Lung (tissue), 12 donors: ENCODE results near the gene PLCB3. TPM values are rescaled to one million over a fixed set of nuclear protein-coding genes. Genes with fewer than 3 reads are reported as not detected.

Source experiments
- ATAC-seq: fragments of 200-7000 bp; cut with Tn5 transposase; one replicate; pipeline ENCODE4 v1.9.1; 2020; ENCODE audit warnings: moderate number of reproducible peaks; ENCODE audit not compliant: insufficient read depth, low FRiP score
- DNase-seq, 3 donors: peaks; one replicate each; pipeline ENCODE4 v3.0.0-alpha.2; 2013 to 2017
- H3K27ac ChIP-seq, 2 donors: one replicate each; pipeline ENCODE4 v1.5.1; 2013; ENCODE audit warnings: mild to moderate bottlenecking in 2 of 2, moderate library complexity in 2 of 2, control low read depth in 1 of 2, inconsistent platforms in 1 of 2, low read depth in 1 of 2, low read length in 1 of 2
- H3K27me3 ChIP-seq, 3 donors: one replicate each; pipeline ENCODE4 v1.5.1; 2013; ENCODE audit warnings: low read length in 2 of 3; ENCODE audit not compliant: control insufficient read depth in 3 of 3, insufficient read depth in 3 of 3
- H3K36me3 ChIP-seq, 4 donors: one replicate each; pipeline ENCODE4 v1.5.1; 2013; ENCODE audit warnings: low read length in 4 of 4, mild to moderate bottlenecking in 1 of 4, moderate library complexity in 1 of 4; ENCODE audit not compliant: control insufficient read depth in 4 of 4, insufficient read depth in 4 of 4
- H3K4me1 ChIP-seq, 5 donors: one replicate each; pipeline ENCODE4 v1.5.1; 2013; ENCODE audit warnings: low read length in 5 of 5, mild to moderate bottlenecking in 2 of 5, moderate library complexity in 1 of 5; ENCODE audit not compliant: control insufficient read depth in 5 of 5, insufficient read depth in 5 of 5
- H3K4me3 ChIP-seq: one replicate; pipeline ENCODE4 v1.5.1; 2013; ENCODE audit warnings: mild to moderate bottlenecking, control low read depth, moderate library complexity
- H3K9ac ChIP-seq, 2 donors: one replicate each; pipeline ENCODE4 v1.5.1; 2013; ENCODE audit warnings: low read length in 2 of 2, control low read depth in 1 of 2; ENCODE audit not compliant: insufficient read depth in 1 of 2
- H3K9me3 ChIP-seq, 4 donors: one replicate each; pipeline ENCODE4 v1.5.1; 2013; ENCODE audit warnings: low read length in 3 of 4, mild to moderate bottlenecking in 1 of 4, moderate library complexity in 1 of 4; ENCODE audit not compliant: control insufficient read depth in 4 of 4, insufficient read depth in 3 of 4
- CTCF ChIP-seq: IDR thresholded peaks from 2 replicates; pipeline ENCODE4 v1.5.1; 2012; ENCODE audit warnings: mild to moderate bottlenecking; ENCODE audit errors: control extremely low read depth, extremely low read depth
- WGBS, 2 donors: extraction: QIAGEN DNeasy Blood & Tissue Kit; methylation state at CpG; one replicate each; pipeline ENCODE4 v1.1.7; 2013; 5-methylcytosine and 5-hydroxymethylcytosine counted together
- polyA plus RNA-seq, 2 donors: library from polyadenylated mRNA; stranded (reverse); fragments of 200-250 nt; gene quantifications; one replicate each; pipeline ENCODE4 v1.2.1, GENCODE V29; 2013
- total RNA-seq, 2 donors: library from RNA; depleted of rRNA in 1 of 2; stranded (reverse); fragments of >200 nt in 1 of 2; gene quantifications; one replicate each; pipeline ENCODE4 v1.2.1, GENCODE V29; 2014 to 2021
- donor health status: control.
- donor health status: control.
- donor health status: Bipolar disorder and iron deficiency.
- donor health status: healthy.
- donor health status: DM: yes; HTN: yes; CAD: no.

PLCB3 gene
- total and polyA plus RNA-seq, 4 donors, result 15.0 to 32.0 (median 17.6) TPM

DNA sequence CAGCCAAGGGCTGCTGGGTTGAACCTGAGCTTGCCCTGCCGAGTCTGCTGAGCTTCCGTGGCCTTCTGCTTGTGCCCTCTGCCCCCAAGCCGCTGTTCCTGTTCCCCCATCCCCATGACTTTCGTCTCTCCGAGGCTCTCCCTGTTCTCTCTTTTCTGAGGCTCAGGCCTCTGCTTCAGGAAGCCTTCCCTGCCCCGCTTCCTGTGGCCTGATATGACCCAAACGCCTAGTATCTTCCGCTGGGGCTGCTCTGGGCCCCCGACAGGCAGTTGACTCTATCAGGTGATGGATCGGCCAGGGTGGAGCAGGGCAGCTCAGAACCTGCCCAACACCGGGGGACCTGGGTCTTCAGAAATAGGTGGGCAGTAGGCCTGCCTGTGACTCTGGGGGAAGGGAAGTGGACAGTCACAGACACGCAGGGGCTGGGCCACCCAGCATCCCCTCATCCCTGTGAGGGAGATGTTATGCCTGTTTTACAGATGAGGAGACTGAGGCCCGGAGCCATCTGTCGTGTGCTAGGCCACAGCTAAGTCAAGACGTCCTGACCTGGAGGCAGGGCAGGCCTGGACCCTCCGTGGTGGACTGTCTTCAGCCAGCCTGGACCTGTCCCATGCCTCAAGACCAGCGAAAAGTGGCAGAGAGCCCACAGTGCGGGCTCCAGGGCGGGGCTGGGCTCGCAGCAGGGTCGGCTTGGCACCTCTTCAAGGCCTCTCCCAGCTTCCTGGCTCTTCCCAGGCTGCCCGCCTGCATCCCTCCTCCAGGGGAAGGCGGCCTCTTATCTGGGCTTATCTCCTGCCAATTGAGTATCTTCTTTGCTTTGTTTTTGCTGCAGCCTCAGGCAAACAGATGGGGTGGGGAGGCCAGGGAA is 16.9 kb downstream of the PLCB3 start:
- Histone ChIP-seq H3K4me3 (no peak overlapping the region), H3K27ac (peak overlapping the region; percentile 96 to 99), H3K9me3 (no peaks in the 10 kb centered on the region), H3K27me3 (no peaks in the 10 kb centered on the region), H3K9ac (no peak overlapping the region), H3K4me1 (peaks cover 0 to 28% (median 8%) of the 10 kb centered on the region in 5 donors), H3K36me3 (peaks cover 2 to 33% (median 12%) of the 10 kb centered on the region in 4 donors)
- DNase-seq, result peak in 2 of 3 donors; percentile 73 to 81
- 28 to 30% methylated on average over 23 of the region's 23 CpGs for WGBS, 2 donors
- TF ChIP-seq CTCF, result no peak
- ATAC-seq, result no peak

DNA sequence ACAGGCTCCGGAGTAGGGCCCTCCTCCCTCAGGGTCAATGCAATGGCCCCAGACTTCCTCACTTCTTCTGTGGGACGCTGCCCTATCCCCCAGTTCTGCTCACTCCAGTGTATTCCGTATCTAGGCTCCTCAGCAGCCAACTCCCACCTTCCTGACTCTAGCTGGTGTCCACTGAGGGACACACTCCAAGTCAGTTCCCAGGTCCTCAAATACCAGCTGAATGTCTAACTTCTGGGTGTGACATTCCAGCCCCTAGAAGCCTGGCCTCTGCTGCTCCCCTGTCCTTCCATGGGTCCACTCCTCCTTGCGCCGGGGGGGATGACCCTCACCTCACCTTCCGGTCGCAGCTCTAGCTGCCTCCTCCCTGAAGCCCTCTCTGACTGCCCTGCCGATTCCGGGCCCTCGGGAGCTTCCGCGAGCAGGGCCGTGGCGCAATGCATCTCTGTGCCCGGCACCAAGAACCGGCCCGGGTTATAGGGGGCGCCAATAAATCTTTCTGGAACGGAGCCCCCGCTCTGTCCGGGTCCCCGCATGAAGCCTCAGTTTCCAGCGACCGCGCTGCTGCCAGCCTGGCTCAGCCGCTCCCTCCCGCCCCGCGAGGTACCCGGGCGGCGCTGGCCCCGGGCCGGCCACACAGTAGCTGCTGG is 17.7 kb downstream of the PLCB3 start:
- Histone ChIP-seq H3K27me3 (no peaks in the 10 kb centered on the region), H3K9me3 (no peaks in the 10 kb centered on the region), H3K27ac (peak overlapping the region; percentile 96 to 99), H3K36me3 (peaks cover 2 to 26% (median 11%) of the 10 kb centered on the region in 4 donors), H3K4me3 (peak overlapping the region; percentile 39), H3K4me1 (peaks cover 0 to 28% (median 8%) of the 10 kb centered on the region in 5 donors), H3K9ac (peak overlapping the region; percentile 25 to 63)
- DNase-seq (peak; percentile 55 to 65 (median 64)), ATAC-seq (peak; percentile 2)
- no peak for TF ChIP-seq CTCF
- WGBS, 2 donors, result 1 to 2% methylated on average over 29 to 34 of the region's 34 CpGs

DNA sequence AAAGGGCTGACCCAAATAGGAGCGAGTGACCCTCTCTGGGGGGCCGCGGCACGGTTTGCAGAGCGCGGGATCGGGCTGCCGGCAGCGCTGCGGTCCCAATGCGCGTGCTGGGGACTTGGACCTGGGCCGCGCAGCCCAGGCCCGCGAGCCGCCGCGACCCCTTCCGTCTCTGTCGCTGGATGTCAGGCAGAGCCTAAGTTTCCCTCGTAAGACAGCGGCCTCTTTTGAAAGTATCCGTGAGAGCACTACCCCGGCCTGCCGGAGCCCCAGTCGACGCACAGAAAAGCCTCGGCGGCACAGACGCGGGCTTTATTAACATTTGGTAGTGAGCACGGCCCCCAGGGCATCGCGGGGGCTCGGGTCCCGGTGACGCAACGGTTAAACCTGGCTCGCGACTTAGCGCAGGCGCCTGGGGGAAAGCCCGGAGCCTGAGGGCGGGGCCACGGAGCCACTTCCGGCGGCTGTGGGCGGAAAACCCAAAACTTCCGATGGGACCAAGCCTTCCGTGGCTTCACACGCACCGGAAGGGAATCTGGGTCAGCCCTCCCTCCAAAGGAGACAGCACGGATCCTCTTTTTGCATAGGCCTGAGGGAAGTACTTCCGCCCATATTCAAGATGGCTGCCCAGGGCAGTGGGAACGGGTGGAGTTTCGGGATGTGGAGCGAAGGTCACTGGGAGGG is 18.4 kb downstream of the PLCB3 start:
- H3K36me3 ChIP-seq, result peaks cover 0 to 20% (median 11%) of the 10 kb centered on the region in 4 donors
- peaks cover 0 to 28% (median 8%) of the 10 kb centered on the region in 5 donors for H3K4me1 ChIP-seq
- no peaks in the 10 kb centered on the region for H3K9me3 ChIP-seq
- H3K27me3 ChIP-seq, result no peaks in the 10 kb centered on the region
- peak overlapping the region; percentile 26 to 87 for H3K9ac ChIP-seq
- peak; percentile 99 to 100 (median 100) for DNase-seq
- no peak for TF ChIP-seq CTCF
- peak; percentile 87 for ATAC-seq
- H3K27ac ChIP-seq, result peak overlapping the region; percentile 96 to 99
- peak overlapping the region; percentile 59 for H3K4me3 ChIP-seq
- WGBS, 2 donors, result 0% methylated on average over 55 to 58 of the region's 58 CpGs
